Esophagus squamous epithelium (tissue), 5 donors: ENCODE measurements around the gene ATP2A3. TPM values are rescaled to one million over a fixed set of nuclear protein-coding genes. Genes with fewer than 3 reads are reported as not detected.
A peak's percentile ranks its signal among the peaks of the same experiment; 100 is the strongest.

ENCODE experiments used
- DNase-seq: peaks from one replicate; lab custom pipeline; 2025; lab: John Stamatoyannopoulos, UW
- H3K27ac ChIP-seq, 4 donors: fragments of 200-600 bp; sonication (generic); one replicate each; pipeline ENCODE4 v1.5.1; 2016 to 2019; ENCODE audit warnings: mild to moderate bottlenecking in 1 of 4
- H3K27me3 ChIP-seq, 4 donors: fragments of 200-600 bp; sonication (generic); 1 replicate in 3 of 4; 2 replicates in 1 of 4; pipeline versions ENCODE4 v1.5.1 to v1.6.0; 2017 to 2021; ENCODE audit warnings: antibody characterized with exemption in 1 of 4
- H3K36me3 ChIP-seq, 3 donors: fragments of 200-600 bp; sonication (generic); one replicate each; pipeline ENCODE4 v1.5.1; 2016 to 2019
- H3K4me1 ChIP-seq, 3 donors: fragments of 200-600 bp; sonication (generic); one replicate each; pipeline ENCODE4 v1.5.1; 2017 to 2019
- H3K4me3 ChIP-seq, 4 donors: fragments of 200-600 bp; sonication (generic); 1 replicate in 3 of 4; 2 replicates in 1 of 4; pipeline ENCODE4 v1.5.1; 2016 to 2019; ENCODE audit warnings: mild to moderate bottlenecking in 2 of 4, moderate library complexity in 1 of 4
- H3K9me3 ChIP-seq, 3 donors: fragments of 200-600 bp; sonication (generic); one replicate each; pipeline ENCODE4 v1.5.1; 2016 to 2019
- POLR2A ChIP-seq, 4 donors: fragments of 450-650 bp; IDR thresholded peaks; one replicate each; pipeline ENCODE4 v1.6.1; 2017; ENCODE audit warnings: antibody characterized with exemption in 4 of 4, mild to moderate bottlenecking in 4 of 4, moderate library complexity in 3 of 4
- WGBS, 2 donors: methylation state at CpG; one replicate each; pipeline ENCODE4 v1.1.5; 2018; 5-methylcytosine and 5-hydroxymethylcytosine counted together
- intact Hi-C: fragments of 100-400 bp; cut with DNase I; formaldehyde crosslinking; loops from one replicate; pipeline ENCODE4 v1.15.0; 2022
- total RNA-seq, 4 donors: library from RNA; depleted of rRNA; stranded (reverse); fragments of >200 nt; gene quantifications; one replicate each; pipeline ENCODE4 v1.1.0, GENCODE V29; 2016
- TF ChIP-seq, protein P1 (sequence below), 6 experiments: fragments of 450-650 bp in 4 of 6; fragments of 200-600 bp in 2 of 6; sonication (generic) in 2 of 6; IDR thresholded peaks; one replicate each; pipeline ENCODE4 v1.5.1; 2016 to 2019; ENCODE audit warnings: antibody characterized with exemption in 6 of 6, mild to moderate bottlenecking in 4 of 6, moderate library complexity in 4 of 6
- donor health status: DM: yes; HTN: yes; CAD: no.

ATP2A3 gene
- total RNA-seq, 4 donors from 2014 or later: 2.7 to 9.9 (median 5.3) TPM

DNA sequence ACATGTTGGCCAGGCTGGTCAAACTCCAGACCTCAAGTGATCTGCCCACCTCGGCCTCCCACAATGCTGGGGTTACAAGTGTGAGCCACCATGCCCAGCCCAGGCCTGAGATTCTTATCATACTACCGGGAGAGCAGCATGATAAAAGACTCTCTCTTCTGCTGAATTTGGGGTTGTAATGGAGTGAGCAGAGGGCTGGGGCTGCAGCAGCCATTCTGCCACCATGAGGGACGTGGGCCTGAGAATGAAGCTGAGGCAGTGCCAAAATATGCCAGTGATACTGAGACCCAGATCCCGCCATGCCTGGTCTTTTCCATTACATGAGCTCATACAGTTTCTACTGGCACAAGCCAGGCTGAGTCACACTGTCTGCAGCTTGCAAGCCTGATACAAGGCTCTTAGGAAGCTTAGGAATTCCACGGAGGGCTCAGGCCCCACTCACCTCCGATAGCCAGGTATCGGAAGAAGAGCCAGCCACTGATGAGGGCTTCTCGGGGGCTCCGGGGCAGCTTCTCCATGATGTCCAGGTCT is 28.3 kb downstream of the ATP2A3 start:
- Histone ChIP-seq H3K4me3 (no peak overlapping the region), H3K4me1 (peaks cover 0 to 6% (median 0%) of the 10 kb centered on the region in 3 donors), H3K36me3 (peaks cover 0 to 36% (median 0%) of the 10 kb centered on the region in 3 donors), H3K27ac (no peak overlapping the region), H3K9me3 (no peaks in the 10 kb centered on the region), H3K27me3 (no peaks in the 10 kb centered on the region)
- TF ChIP-seq, protein P1, sequence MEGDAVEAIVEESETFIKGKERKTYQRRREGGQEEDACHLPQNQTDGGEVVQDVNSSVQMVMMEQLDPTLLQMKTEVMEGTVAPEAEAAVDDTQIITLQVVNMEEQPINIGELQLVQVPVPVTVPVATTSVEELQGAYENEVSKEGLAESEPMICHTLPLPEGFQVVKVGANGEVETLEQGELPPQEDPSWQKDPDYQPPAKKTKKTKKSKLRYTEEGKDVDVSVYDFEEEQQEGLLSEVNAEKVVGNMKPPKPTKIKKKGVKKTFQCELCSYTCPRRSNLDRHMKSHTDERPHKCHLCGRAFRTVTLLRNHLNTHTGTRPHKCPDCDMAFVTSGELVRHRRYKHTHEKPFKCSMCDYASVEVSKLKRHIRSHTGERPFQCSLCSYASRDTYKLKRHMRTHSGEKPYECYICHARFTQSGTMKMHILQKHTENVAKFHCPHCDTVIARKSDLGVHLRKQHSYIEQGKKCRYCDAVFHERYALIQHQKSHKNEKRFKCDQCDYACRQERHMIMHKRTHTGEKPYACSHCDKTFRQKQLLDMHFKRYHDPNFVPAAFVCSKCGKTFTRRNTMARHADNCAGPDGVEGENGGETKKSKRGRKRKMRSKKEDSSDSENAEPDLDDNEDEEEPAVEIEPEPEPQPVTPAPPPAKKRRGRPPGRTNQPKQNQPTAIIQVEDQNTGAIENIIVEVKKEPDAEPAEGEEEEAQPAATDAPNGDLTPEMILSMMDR (IDR thresholded peaks at IDR 0.05): no peak
- TF ChIP-seq POLR2A (IDR thresholded peaks at IDR 0.05): no peak
- DNase-seq: no peak
- intact Hi-C loops: no loop called here
- 82 to 87% methylated on average over 3 of the region's 9 CpGs for WGBS, 2 donors

DNA sequence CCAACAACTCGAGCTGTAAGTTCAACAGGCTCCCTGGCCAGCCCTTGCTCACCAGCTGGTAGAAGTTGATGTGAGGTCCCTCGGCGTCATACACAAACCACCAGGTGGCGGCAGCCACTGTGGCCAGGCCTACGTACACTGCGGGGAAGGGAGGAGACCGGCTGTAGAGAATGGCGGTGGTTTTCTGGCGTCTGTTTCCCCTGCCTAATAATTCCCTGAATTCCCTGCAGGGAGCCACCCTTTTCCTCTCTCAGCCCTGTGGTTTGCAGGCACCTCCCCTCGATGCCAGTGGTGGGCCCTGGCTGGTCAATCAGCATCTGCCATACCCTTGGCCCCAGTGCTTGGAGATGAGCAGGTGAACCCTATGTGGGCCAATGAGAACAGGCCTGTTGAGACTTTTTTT is 29.1 kb downstream of the ATP2A3 start:
- intact Hi-C loops: no loop called here
- peaks cover 0 to 6% (median 0%) of the 10 kb centered on the region in 3 donors for H3K4me1 ChIP-seq
- DNase-seq: no peak
- H3K9me3 ChIP-seq: no peaks in the 10 kb centered on the region
- TF ChIP-seq POLR2A (IDR thresholded peaks at IDR 0.05): no peak
- TF ChIP-seq, protein P1 (IDR thresholded peaks at IDR 0.05): peak; percentile 17 to 82 (median 69)
- H3K4me3 ChIP-seq: no peak overlapping the region
- 23 to 32% methylated on average over 9 of the region's 10 CpGs for WGBS, 2 donors
- H3K27me3 ChIP-seq: no peaks in the 10 kb centered on the region
- no peak overlapping the region for H3K27ac ChIP-seq
- H3K36me3 ChIP-seq: peaks cover 0 to 33% (median 0%) of the 10 kb centered on the region in 3 donors

GRCh38 chr17:3929764-3930163 is 34.5 kb downstream of the ATP2A3 start:
- H3K36me3 ChIP-seq: peaks cover 0 to 10% (median 0%) of the 10 kb centered on the region in 3 donors
- 75 to 90% methylated on average over 1 of the region's 1 CpG for WGBS, 2 donors

DNA sequence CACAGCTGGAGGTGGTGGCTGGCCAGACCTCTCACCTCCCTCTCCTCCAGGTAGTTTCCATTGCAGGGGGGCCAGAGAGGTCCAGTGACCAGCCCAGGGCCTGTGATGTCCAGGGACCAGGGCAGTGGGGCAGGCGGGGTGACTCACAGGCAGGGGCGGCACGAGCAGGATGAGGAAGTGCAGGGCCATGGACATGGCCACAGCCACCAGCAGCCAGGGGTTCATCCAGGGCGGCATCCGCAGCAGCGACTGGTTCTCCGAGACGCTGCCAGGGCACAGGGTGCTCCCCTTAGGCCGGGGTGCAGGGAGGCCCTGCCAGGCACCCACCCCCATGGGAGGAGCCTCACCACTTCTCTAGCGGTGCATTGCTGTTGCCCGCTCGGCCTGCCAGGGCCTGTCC is 35.1 kb downstream of the ATP2A3 start:
- Histone ChIP-seq H3K4me1 (peaks cover 0 to 24% (median 4%) of the 10 kb centered on the region in 3 donors), H3K9me3 (no peaks in the 10 kb centered on the region), H3K36me3 (peaks cover 0 to 10% (median 0%) of the 10 kb centered on the region in 3 donors), H3K27ac (no peak overlapping the region), H3K4me3 (no peak overlapping the region), H3K27me3 (no peaks in the 10 kb centered on the region)
- TF ChIP-seq, protein P1 (IDR thresholded peaks at IDR 0.05): no peak
- TF ChIP-seq POLR2A (IDR thresholded peaks at IDR 0.05): no peak
- DNase-seq: no peak
- WGBS, 2 donors: 80 to 96% methylated on average over 3 of the region's 12 CpGs
- intact Hi-C loops: no loop called here

More at GRCh38 chr17:3929764-3930163, 34.5 kb downstream of the ATP2A3 start:
- TF ChIP-seq, protein P1 (IDR thresholded peaks at IDR 0.05): no peak
- no peak for TF ChIP-seq POLR2A (IDR thresholded peaks at IDR 0.05)
- H3K9me3 ChIP-seq: no peaks in the 10 kb centered on the region
- H3K27me3 ChIP-seq: no peaks in the 10 kb centered on the region
- no peak overlapping the region for H3K4me3 ChIP-seq
- no peak for DNase-seq
- intact Hi-C loops: no loop called here
- H3K27ac ChIP-seq: no peak overlapping the region
- H3K4me1 ChIP-seq: peaks cover 0 to 18% (median 3%) of the 10 kb centered on the region in 3 donors

- no peaks in the 10 kb centered on the region for H3K9me3 ChIP-seq
- peaks cover 0 to 10% (median 0%) of the 10 kb centered on the region in 3 donors for H3K36me3 ChIP-seq
- no peak for TF ChIP-seq POLR2A (IDR thresholded peaks at IDR 0.05)
- TF ChIP-seq, protein P1 (IDR thresholded peaks at IDR 0.05): no peak
- DNase-seq: no peak
- H3K4me1 ChIP-seq: peaks cover 0 to 28% (median 4%) of the 10 kb centered on the region in 3 donors
- intact Hi-C loops: no loop called here
- H3K27ac ChIP-seq: no peak overlapping the region
- H3K27me3 ChIP-seq: no peaks in the 10 kb centered on the region
- no peak overlapping the region for H3K4me3 ChIP-seq
- 84 to 86% methylated on average over 4 to 10 of the region's 16 CpGs for WGBS, 2 donors
Observed at GRCh38 chr17:3928406-3928805, 35.8 kb downstream of the ATP2A3 start.
